Keratinocyte (primary cell): ENCODE measurements around the gene KRT81. TPM values are rescaled to one million over a fixed set of nuclear protein-coding genes. Genes with fewer than 3 reads are reported as not detected.
"Not testable (repeated sequence)": the region's sequence is repeated elsewhere in the genome, so short reads cannot be mapped to it uniquely, and the experiment has no call there.

Experiments
- DNase-seq: peaks from one replicate; pipeline ENCODE4 v3.0.0-alpha.2; 2011; ENCODE audit warnings: low read depth, missing footprints, low spot score
- FAIRE-seq: peaks from 2 replicates; lab custom pipeline; 2011; peaks lifted over from hg19 to GRCh38; lab: Jason Lieb, UNC
- H2AFZ ChIP-seq: 2 replicates; pipeline ENCODE4 v1.6.0; 2012; ENCODE audit warnings: low read length, control low read depth, inconsistent platforms; ENCODE audit not compliant: control insufficient read depth
- H3K27ac ChIP-seq: 2 replicates; pipeline ENCODE4 v1.5.1; 2011; ENCODE audit warnings: low read length; ENCODE audit not compliant: control insufficient read depth, insufficient read depth
- H3K27me3 ChIP-seq: 3 replicates; pipeline ENCODE4 v1.6.0; 2011; ENCODE audit warnings: low read length; ENCODE audit not compliant: control insufficient read depth, insufficient read depth; ENCODE audit errors: extremely low read depth
- H3K36me3 ChIP-seq, 2 experiments: 2 replicates in 1 of 2; 3 replicates in 1 of 2; pipeline ENCODE4 v1.5.1; 2011; ENCODE audit warnings: low read length in 2 of 2, mild to moderate bottlenecking in 1 of 2; ENCODE audit not compliant: control insufficient read depth in 2 of 2, insufficient read depth in 2 of 2; ENCODE audit errors: extremely low read depth in 1 of 2
- H3K4me1 ChIP-seq: 3 replicates; pipeline ENCODE4 v1.5.1; 2011; ENCODE audit warnings: low read length; ENCODE audit not compliant: control insufficient read depth, insufficient read depth; ENCODE audit errors: extremely low read depth
- H3K4me2 ChIP-seq: 3 replicates; pipeline ENCODE4 v1.6.0; 2011; ENCODE audit warnings: low read depth, low read length; ENCODE audit not compliant: control insufficient read depth, insufficient read depth; ENCODE audit errors: extremely low read depth
- H3K4me3 ChIP-seq, 3 experiments: fragments of 200-600 bp in 1 of 3; sonication (generic) in 1 of 3; 2 replicates in 2 of 3; 3 replicates in 1 of 3; pipeline ENCODE4 v1.5.1; 2011 to 2016; ENCODE audit warnings: low read length in 3 of 3, mild to moderate bottlenecking in 3 of 3, control low read depth in 2 of 3, inconsistent platforms in 1 of 3, low read depth in 1 of 3, mixed read lengths in 1 of 3, mixed run types in 1 of 3, moderate library complexity in 1 of 3; ENCODE audit not compliant: control insufficient read depth in 2 of 3, insufficient read depth in 2 of 3; ENCODE audit errors: extremely low read depth in 1 of 3
- H3K79me2 ChIP-seq: 2 replicates; pipeline ENCODE4 v1.6.0; 2012; ENCODE audit warnings: low read length; ENCODE audit not compliant: control insufficient read depth, insufficient read depth
- H3K9ac ChIP-seq: 3 replicates; pipeline ENCODE4 v1.6.0; 2011; ENCODE audit warnings: low read length; ENCODE audit not compliant: control insufficient read depth, insufficient read depth; ENCODE audit errors: extremely low read depth
- H3K9me1 ChIP-seq: 3 replicates; pipeline ENCODE4 v1.6.0; 2011; ENCODE audit warnings: low read length; ENCODE audit not compliant: control insufficient read depth, insufficient read depth; ENCODE audit errors: extremely low read depth
- H3K9me3 ChIP-seq: 2 replicates; pipeline ENCODE4 v1.5.1; 2012; ENCODE audit warnings: low read depth, low read length; ENCODE audit not compliant: control insufficient read depth
- H4K20me1 ChIP-seq: 3 replicates; pipeline ENCODE4 v1.6.0; 2011; ENCODE audit warnings: low read length; ENCODE audit not compliant: control insufficient read depth, insufficient read depth; ENCODE audit errors: extremely low read depth
- EZH2 ChIP-seq: IDR thresholded peaks from one replicate; pipeline ENCODE4 v1.6.1; 2012; ENCODE audit warnings: inconsistent platforms, mild to moderate bottlenecking, low read length, moderate library complexity
- dilution Hi-C: fragments of 300-500 bp; cut with MboI; formaldehyde crosslinking; loops from one replicate; pipeline ENCODE4 v1.7.0; 2020; ENCODE audit warnings: low sequenced_read_pairs; ENCODE audit not compliant: extremely low pct_ligation_motif_present
- polyA plus RNA-seq, 5 experiments: library from polyadenylated mRNA; depleted of rRNA in 3 of 5; stranded (reverse) in 3 of 5; stranded (forward) in 1 of 5; unstranded in 1 of 5; fragments of >200 nt; gene quantifications; 1 replicate in 1 of 5; 2 replicates in 3 of 5; 3 replicates in 1 of 5; pipeline versions ENCODE4 v1.2.1 to v1.2.3, GENCODE V29; 2011 to 2012; ENCODE audit warnings: missing spikeins in 2 of 5, low read depth in 1 of 5, low replicate concordance in 1 of 5
- TF ChIP-seq, protein P1 (sequence below), 3 experiments: IDR thresholded peaks in 1 of 3; conservative IDR thresholded peaks in 1 of 3; optimal IDR thresholded peaks in 1 of 3; 2 replicates in 2 of 3; 3 replicates in 1 of 3; pipeline versions ENCODE3 to v1.5.1; 2011; ENCODE audit warnings: low read length in 3 of 3, mild to moderate bottlenecking in 3 of 3, moderate library complexity in 2 of 3, control low read depth in 1 of 3, inconsistent platforms in 1 of 3; ENCODE audit not compliant: insufficient read depth in 2 of 3; ENCODE audit errors: extremely low read depth in 1 of 3

Gene KRT81
- polyA plus RNA-seq, 1 donor (not counting 4 experiments of a cell fraction or from before 2014, with no cell fraction given) = 0.03 TPM

DNA sequence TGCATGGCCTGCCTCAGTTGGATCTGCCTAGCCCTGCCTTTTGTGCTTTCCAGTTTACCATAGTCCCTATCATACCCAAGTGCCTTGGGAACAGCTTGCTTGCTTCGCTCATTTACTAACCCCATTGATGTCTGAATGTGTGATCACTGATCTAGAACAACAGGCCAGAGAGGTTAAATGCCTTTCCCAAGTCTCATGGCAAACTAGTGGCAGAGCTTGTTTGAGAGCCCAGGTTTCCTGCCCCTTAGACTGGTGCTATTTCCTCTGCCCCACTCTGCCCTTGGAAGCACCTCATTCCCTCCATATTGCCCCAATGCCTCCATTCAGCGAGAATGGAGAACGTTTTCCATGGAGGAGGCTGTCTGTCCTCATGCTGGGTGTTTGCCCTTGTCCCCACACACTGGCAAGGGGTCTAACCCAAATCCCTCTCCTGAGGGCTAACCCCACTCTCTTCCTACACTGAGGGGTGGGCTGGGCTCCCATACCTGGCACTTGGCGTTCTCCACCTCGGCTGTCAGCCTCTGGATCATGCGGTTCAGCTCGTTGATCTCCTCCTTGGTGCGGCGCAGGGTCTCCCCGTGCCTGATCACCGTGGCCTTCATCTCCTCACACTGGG is 38.5 kb downstream of the KRT81 start:
- H3K4me1 ChIP-seq = no peaks in the 10 kb centered on the region
- H2AFZ ChIP-seq = no peak overlapping the region
- no peaks in the 10 kb centered on the region for H3K9me3 ChIP-seq
- FAIRE-seq = no peak
- H3K36me3 ChIP-seq = no peaks in the 10 kb centered on the region
- no peak overlapping the region for H3K4me2 ChIP-seq
- H3K79me2 ChIP-seq = no peaks in the 10 kb centered on the region
- no peak overlapping the region for H3K9ac ChIP-seq
- H3K27me3 ChIP-seq = peaks cover 9% of the 10 kb centered on the region
- no peak overlapping the region for H3K27ac ChIP-seq
- H4K20me1 ChIP-seq = no peaks in the 10 kb centered on the region
- H3K4me3 ChIP-seq = no peak overlapping the region
- no peak for TF ChIP-seq EZH2
- TF ChIP-seq, protein P1, sequence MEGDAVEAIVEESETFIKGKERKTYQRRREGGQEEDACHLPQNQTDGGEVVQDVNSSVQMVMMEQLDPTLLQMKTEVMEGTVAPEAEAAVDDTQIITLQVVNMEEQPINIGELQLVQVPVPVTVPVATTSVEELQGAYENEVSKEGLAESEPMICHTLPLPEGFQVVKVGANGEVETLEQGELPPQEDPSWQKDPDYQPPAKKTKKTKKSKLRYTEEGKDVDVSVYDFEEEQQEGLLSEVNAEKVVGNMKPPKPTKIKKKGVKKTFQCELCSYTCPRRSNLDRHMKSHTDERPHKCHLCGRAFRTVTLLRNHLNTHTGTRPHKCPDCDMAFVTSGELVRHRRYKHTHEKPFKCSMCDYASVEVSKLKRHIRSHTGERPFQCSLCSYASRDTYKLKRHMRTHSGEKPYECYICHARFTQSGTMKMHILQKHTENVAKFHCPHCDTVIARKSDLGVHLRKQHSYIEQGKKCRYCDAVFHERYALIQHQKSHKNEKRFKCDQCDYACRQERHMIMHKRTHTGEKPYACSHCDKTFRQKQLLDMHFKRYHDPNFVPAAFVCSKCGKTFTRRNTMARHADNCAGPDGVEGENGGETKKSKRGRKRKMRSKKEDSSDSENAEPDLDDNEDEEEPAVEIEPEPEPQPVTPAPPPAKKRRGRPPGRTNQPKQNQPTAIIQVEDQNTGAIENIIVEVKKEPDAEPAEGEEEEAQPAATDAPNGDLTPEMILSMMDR (optimal IDR thresholded peaks at IDR 0.05 in 1 of 3, IDR thresholded peaks at IDR 0.05 in 1 of 3, conservative IDR thresholded peaks at IDR 0.05 in 1 of 3; ENCODE audit: extremely low read depth in 1 of 3, insufficient read depth in 2 of 3, low read length in 3 of 3) = no peak
- DNase-seq = no peak
- no peaks in the 10 kb centered on the region for H3K9me1 ChIP-seq
- dilution Hi-C loops = no loop called here

DNA sequence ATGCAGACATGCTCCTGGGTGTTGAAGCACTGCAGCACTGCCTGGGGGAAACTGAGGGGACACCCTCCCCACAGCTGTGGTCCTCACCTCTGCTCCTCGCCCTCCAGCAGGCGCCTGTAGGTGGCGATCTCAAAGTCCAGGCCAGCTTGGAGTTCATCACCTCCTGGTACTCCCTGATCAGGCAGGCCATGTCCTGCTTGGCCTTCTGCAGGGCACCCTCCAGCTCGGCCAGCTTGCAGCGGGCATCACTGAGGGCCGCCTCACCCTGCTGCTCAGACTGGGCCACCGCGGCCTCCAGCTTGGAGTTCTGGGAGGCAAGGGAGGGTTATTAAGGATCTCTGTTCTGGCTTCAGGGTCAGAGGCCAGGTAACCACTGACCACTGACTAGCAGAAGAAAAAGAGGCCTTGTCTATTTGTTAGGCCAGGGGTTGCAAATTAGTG is 39.1 kb downstream of the KRT81 start:
- H3K27ac ChIP-seq, H3K27me3 ChIP-seq, H3K36me3 ChIP-seq, H3K4me2 ChIP-seq, H3K79me2 ChIP-seq, H3K4me1 ChIP-seq, H3K9ac ChIP-seq, H2AFZ ChIP-seq, H3K4me3 ChIP-seq, FAIRE-seq, H3K9me1 ChIP-seq, dilution Hi-C loops, H4K20me1 ChIP-seq, DNase-seq, H3K9me3 ChIP-seq: not testable (repeated sequence)
- TF ChIP-seq, protein P1 (optimal IDR thresholded peaks at IDR 0.05 in 1 of 3, IDR thresholded peaks at IDR 0.05 in 1 of 3, conservative IDR thresholded peaks at IDR 0.05 in 1 of 3; ENCODE audit: extremely low read depth in 1 of 3, insufficient read depth in 2 of 3, low read length in 3 of 3) = peak in 2 of 3 experiments; percentile 25 to 28
